Mesenchymal stem cell (in vitro differentiated cells and primary cell): Measurements from ENCODE around the gene LDLRAP1.

Experiments
- DNase-seq: peaks from one replicate; pipeline ENCODE4 v3.0.0-alpha.2; 2013
- H2AFZ ChIP-seq: one replicate; pipeline ENCODE4 v1.6.1; 2013; ENCODE audit warnings: low read depth, mild to moderate bottlenecking, control low read depth, inconsistent platforms, low read length, moderate library complexity
- H2AK5ac ChIP-seq: 2 replicates; pipeline ENCODE4 v1.6.1; 2013; ENCODE audit warnings: low read length, moderate library complexity, mild to moderate bottlenecking, inconsistent platforms; ENCODE audit not compliant: severe bottlenecking
- H2BK120ac ChIP-seq: one replicate; pipeline ENCODE4 v1.6.1; 2013; ENCODE audit warnings: low read depth, mild to moderate bottlenecking, inconsistent platforms, low read length, moderate library complexity
- H2BK12ac ChIP-seq, 2 experiments: one replicate each; pipeline ENCODE4 v1.6.1; 2013; ENCODE audit warnings: inconsistent platforms in 2 of 2, low read length in 2 of 2, mild to moderate bottlenecking in 2 of 2, moderate library complexity in 2 of 2, control low read depth in 1 of 2
- H2BK15ac ChIP-seq: one replicate; pipeline ENCODE4 v1.6.1; 2013; ENCODE audit warnings: mild to moderate bottlenecking, low read depth, inconsistent platforms; ENCODE audit not compliant: poor library complexity, severe bottlenecking
- H2BK5ac ChIP-seq: 2 replicates; pipeline ENCODE4 v1.6.1; 2013; ENCODE audit warnings: low read depth, mild to moderate bottlenecking, low read length, control low read depth, inconsistent platforms; ENCODE audit not compliant: poor library complexity, severe bottlenecking
- H3K14ac ChIP-seq, 2 experiments: one replicate each; pipeline ENCODE4 v1.6.1; 2013; ENCODE audit warnings: inconsistent platforms in 2 of 2, low read length in 2 of 2, control low read depth in 1 of 2, mild to moderate bottlenecking in 1 of 2, moderate library complexity in 1 of 2
- H3K18ac ChIP-seq, 2 experiments: one replicate each; pipeline ENCODE4 v1.6.1; 2013; ENCODE audit warnings: inconsistent platforms in 2 of 2, low read length in 2 of 2, control low read depth in 1 of 2, low read depth in 1 of 2, mild to moderate bottlenecking in 1 of 2
- H3K23ac ChIP-seq, 2 experiments: one replicate each; pipeline ENCODE4 v1.6.1; 2013; ENCODE audit warnings: inconsistent platforms in 2 of 2, low read length in 2 of 2, mild to moderate bottlenecking in 2 of 2, moderate library complexity in 2 of 2, control low read depth in 1 of 2
- H3K27ac ChIP-seq: 2 replicates; pipeline ENCODE4 v1.5.1; 2013; ENCODE audit warnings: mild to moderate bottlenecking, moderate library complexity, low read length, control low read depth, inconsistent platforms; ENCODE audit not compliant: poor library complexity, severe bottlenecking
- H3K27me3 ChIP-seq, 2 experiments: 2 replicates each; pipeline versions ENCODE4 v1.6.1 to v1.7.0; 2013; ENCODE audit warnings: low read length in 2 of 2, mild to moderate bottlenecking in 2 of 2, moderate library complexity in 2 of 2, control low read depth in 1 of 2, inconsistent platforms in 1 of 2; ENCODE audit not compliant: control insufficient read depth in 1 of 2, insufficient read depth in 1 of 2
- H3K36me3 ChIP-seq, 2 experiments: 2 replicates each; pipeline versions ENCODE4 v1.6.1 to v1.7.0; 2013; ENCODE audit warnings: low read length in 2 of 2, control low read depth in 1 of 2, inconsistent platforms in 1 of 2, low read depth in 1 of 2, mild to moderate bottlenecking in 1 of 2; ENCODE audit not compliant: insufficient read depth in 2 of 2, control insufficient read depth in 1 of 2
- H3K4ac ChIP-seq, 2 experiments: one replicate each; pipeline ENCODE4 v1.6.1; 2013; ENCODE audit warnings: inconsistent platforms in 2 of 2, low read length in 2 of 2, mild to moderate bottlenecking in 2 of 2, moderate library complexity in 2 of 2, control low read depth in 1 of 2, low read depth in 1 of 2
- H3K4me1 ChIP-seq: 2 replicates; pipeline ENCODE4 v1.6.1; 2013; ENCODE audit warnings: low read depth, low read length, control low read depth; ENCODE audit not compliant: control insufficient read depth, insufficient read depth
- H3K4me2 ChIP-seq: 2 replicates; pipeline ENCODE4 v1.6.1; 2013; ENCODE audit warnings: low read length, mild to moderate bottlenecking, inconsistent platforms; ENCODE audit not compliant: poor library complexity, severe bottlenecking
- H3K4me3 ChIP-seq, 2 experiments: 2 replicates each; pipeline versions ENCODE4 v1.5.1 to v1.7.0; 2013; ENCODE audit warnings: low read length in 2 of 2, mild to moderate bottlenecking in 2 of 2, control low read depth in 1 of 2, low read depth in 1 of 2; ENCODE audit not compliant: insufficient read depth in 1 of 2
- H3K79me1 ChIP-seq: replicated peaks from 2 replicates; pipeline ENCODE4 v1.6.1; 2013; ENCODE audit warnings: mild to moderate bottlenecking, control low read depth, low read length, inconsistent platforms; ENCODE audit not compliant: poor library complexity, severe bottlenecking
- H3K9ac ChIP-seq: 2 replicates; pipeline ENCODE4 v1.7.0; 2013; ENCODE audit warnings: mild to moderate bottlenecking, low read length, moderate library complexity
- H3K9me3 ChIP-seq: 2 replicates; pipeline ENCODE4 v1.7.0; 2013; ENCODE audit warnings: mild to moderate bottlenecking, low read length; ENCODE audit not compliant: control insufficient read depth
- H4K8ac ChIP-seq: one replicate; pipeline ENCODE4 v1.6.1; 2013; ENCODE audit warnings: inconsistent platforms, mild to moderate bottlenecking, low read length, moderate library complexity
- H4K91ac ChIP-seq: one replicate; pipeline ENCODE4 v1.6.1; 2013; ENCODE audit warnings: mild to moderate bottlenecking, low read length, inconsistent platforms
- WGBS: methylation state at CpG from one replicate; pipeline ENCODE4 v1.1.7; 2013; ENCODE audit warnings: mixed read lengths; 5-methylcytosine and 5-hydroxymethylcytosine counted together

Gene LDLRAP1

DNA sequence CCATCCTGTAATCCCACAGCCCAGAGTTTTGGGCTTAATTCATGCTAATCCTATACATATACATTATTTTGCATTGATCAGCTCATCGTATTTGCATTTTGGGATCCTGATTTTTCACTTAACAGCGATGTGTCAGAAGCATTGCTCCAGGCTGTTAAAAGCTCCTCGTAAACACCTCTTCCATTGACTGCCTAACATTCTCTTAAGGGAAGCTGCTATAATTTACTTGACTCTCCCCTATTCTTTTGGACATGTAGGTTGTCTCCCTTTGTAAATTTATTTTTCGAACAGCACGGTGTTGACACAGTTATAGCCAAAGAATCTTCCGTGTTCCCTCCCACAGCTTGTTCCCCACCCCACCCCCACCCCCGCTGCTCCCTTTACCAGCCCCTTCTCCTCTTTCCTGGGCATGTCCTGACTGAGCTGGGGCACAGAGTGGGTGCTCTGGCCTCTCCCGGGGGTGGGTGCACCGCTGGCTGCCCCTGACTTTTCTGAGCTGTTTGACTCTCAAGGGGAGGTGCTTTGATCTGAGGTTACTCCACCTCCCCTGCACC is 22.8 kb downstream of the LDLRAP1 start:
- Histone ChIP-seq H2BK120ac (no peak overlapping the region), H2AFZ (no peak overlapping the region), H3K23ac (no peak overlapping the region)

GRCh38 chr1:25566730-25567341 is 23.4 kb downstream of the LDLRAP1 start:
- H2AFZ ChIP-seq: no peak overlapping the region
- no peaks in the 10 kb centered on the region for H3K9me3 ChIP-seq
- peaks cover 18 to 21% of the 10 kb centered on the region in 2 experiments for H3K36me3 ChIP-seq
- H3K27me3 ChIP-seq: no peaks in the 10 kb centered on the region
- H3K27ac ChIP-seq: peak overlapping the region; percentile 75
- peak overlapping the region; percentile 0 for H3K4me2 ChIP-seq
- no peak overlapping the region for H3K23ac ChIP-seq
- no peak overlapping the region for H3K4ac ChIP-seq
- H3K4me3 ChIP-seq: no peak overlapping the region
- H3K14ac ChIP-seq: no peak overlapping the region
- peak; percentile 78 for DNase-seq
- H4K8ac ChIP-seq: no peak overlapping the region
- H3K18ac ChIP-seq: no peak overlapping the region
- WGBS: 69% methylated on average over 21 of the region's 21 CpGs
- H2BK120ac ChIP-seq: no peak overlapping the region
- H2BK12ac ChIP-seq: no peak overlapping the region
- H3K79me1 ChIP-seq: peaks cover 19% of the 10 kb centered on the region
- H2AK5ac ChIP-seq: no peak overlapping the region
- peak overlapping the region; percentile 6 for H4K91ac ChIP-seq
- H2BK15ac ChIP-seq: no peak overlapping the region
- H3K9ac ChIP-seq: peak overlapping the region; percentile 71
- H2BK5ac ChIP-seq: no peak overlapping the region
- H3K4me1 ChIP-seq: peaks cover 60% of the 10 kb centered on the region

More for the DNA sequence above, 22.8 kb downstream of the LDLRAP1 start:
- Histone ChIP-seq H4K8ac (no peak overlapping the region), H3K4me2 (no peak overlapping the region), H2BK5ac (no peak overlapping the region), H4K91ac (no peak overlapping the region), H3K27me3 (no peaks in the 10 kb centered on the region), H3K27ac (peak overlapping the region; percentile 75), H3K9me3 (no peaks in the 10 kb centered on the region), H3K9ac (peak overlapping the region; percentile 71), H3K36me3 (peaks cover 18 to 21% of the 10 kb centered on the region in 2 experiments), H2AK5ac (no peak overlapping the region), H2BK12ac (no peak overlapping the region), H3K4me3 (no peak overlapping the region), H3K18ac (no peak overlapping the region), H3K14ac (no peak overlapping the region), H2BK15ac (no peak overlapping the region), H3K79me1 (peaks cover 21% of the 10 kb centered on the region), H3K4ac (no peak overlapping the region), H3K4me1 (peaks cover 58% of the 10 kb centered on the region)
- no peak for DNase-seq
- 76% methylated on average over 9 of the region's 9 CpGs for WGBS

GRCh38 chr1:25567710-25568089 is 24.3 kb downstream of the LDLRAP1 start:
- H3K4me1 ChIP-seq: peaks cover 60% of the 10 kb centered on the region
- H2BK5ac ChIP-seq: no peak overlapping the region
- H2AFZ ChIP-seq: no peak overlapping the region
- no peaks in the 10 kb centered on the region for H3K9me3 ChIP-seq
- peaks cover 12% of the 10 kb centered on the region for H3K79me1 ChIP-seq
- peak overlapping the region; percentile 45 for H2AK5ac ChIP-seq
- WGBS: 97% methylated on average over 6 of the region's 10 CpGs
- peak overlapping the region in 1 of 2 experiments; percentile 14 for H3K14ac ChIP-seq
- peak overlapping the region; percentile 83 for H3K27ac ChIP-seq
- DNase-seq: no peak
- no peak overlapping the region for H2BK15ac ChIP-seq
- H3K23ac ChIP-seq: no peak overlapping the region
- H2BK12ac ChIP-seq: peak overlapping the region in 1 of 2 experiments; percentile 59
- no peak overlapping the region for H4K8ac ChIP-seq
- no peak overlapping the region for H3K4me3 ChIP-seq
- H3K9ac ChIP-seq: peak overlapping the region; percentile 71
- H4K91ac ChIP-seq: no peak overlapping the region
- peak overlapping the region in 1 of 2 experiments; percentile 42 for H3K18ac ChIP-seq
- no peak overlapping the region for H3K4me2 ChIP-seq
- H3K4ac ChIP-seq: no peak overlapping the region
- H3K27me3 ChIP-seq: no peaks in the 10 kb centered on the region
- no peak overlapping the region for H2BK120ac ChIP-seq
- peaks cover 14 to 18% of the 10 kb centered on the region in 2 experiments for H3K36me3 ChIP-seq

DNA sequence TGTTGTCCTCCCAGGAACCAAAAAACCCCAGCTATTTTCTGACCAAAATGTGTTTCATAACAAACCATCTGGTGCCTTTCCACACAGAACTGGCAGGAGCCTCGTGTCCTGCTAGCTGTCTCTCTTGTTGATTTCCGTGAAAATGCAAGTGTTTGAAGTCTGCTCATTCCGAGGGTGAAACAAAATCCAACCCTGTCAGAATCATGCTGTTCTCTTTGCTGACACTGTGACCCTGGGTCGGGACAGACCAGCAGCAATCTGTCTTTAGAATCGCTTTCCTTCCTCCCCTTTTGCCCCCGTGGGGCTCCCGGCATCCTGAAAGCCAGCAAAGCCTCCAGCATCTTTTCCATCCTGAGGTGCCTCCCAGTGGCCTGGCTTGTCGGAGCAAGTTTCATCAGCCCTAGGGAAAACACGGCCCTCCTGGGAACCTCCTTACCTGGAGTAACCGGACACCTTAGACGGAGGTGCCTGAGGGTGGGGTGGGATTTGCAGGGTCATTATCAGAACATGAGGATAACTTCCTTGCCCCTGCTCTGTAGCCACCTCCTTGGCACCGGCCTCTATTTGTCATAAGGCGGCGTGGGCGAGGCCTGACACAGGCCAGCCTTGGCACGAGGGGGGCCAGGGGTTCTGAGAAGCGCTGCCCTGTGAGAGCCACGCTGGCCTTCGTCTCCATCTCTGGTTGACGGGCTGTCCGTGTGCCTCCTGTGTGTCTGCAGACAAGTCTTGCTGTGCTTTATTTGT is 24.9 kb downstream of the LDLRAP1 start:
- no peaks in the 10 kb centered on the region for H3K9me3 ChIP-seq

More for the DNA sequence above, 24.9 kb downstream of the LDLRAP1 start:
- H2BK5ac ChIP-seq: peak overlapping the region; percentile 74
- H3K27me3 ChIP-seq: no peaks in the 10 kb centered on the region
- peak overlapping the region in 1 of 2 experiments; percentile 91 for H3K14ac ChIP-seq
- peak overlapping the region; percentile 83 for H3K27ac ChIP-seq
- H3K4ac ChIP-seq: peak overlapping the region in 1 of 2 experiments; percentile 70
- H4K8ac ChIP-seq: peak overlapping the region; percentile 66
- peaks cover 10 to 16% of the 10 kb centered on the region in 2 experiments for H3K36me3 ChIP-seq
- peaks cover 8% of the 10 kb centered on the region for H3K79me1 ChIP-seq
- H3K4me2 ChIP-seq: peak overlapping the region; percentile 38
- no peak overlapping the region for H2BK15ac ChIP-seq
- H2BK12ac ChIP-seq: peak overlapping the region in 1 of 2 experiments; percentile 73
- H2AFZ ChIP-seq: no peak overlapping the region
- H3K23ac ChIP-seq: no peak overlapping the region
- peak overlapping the region; percentile 71 for H3K9ac ChIP-seq
- H4K91ac ChIP-seq: peak overlapping the region; percentile 58
- no peak overlapping the region for H2BK120ac ChIP-seq
- H3K18ac ChIP-seq: peak overlapping the region; percentile 25 to 83
- peaks cover 60% of the 10 kb centered on the region for H3K4me1 ChIP-seq
- peak; percentile 80 for DNase-seq
- peak overlapping the region in 1 of 2 experiments; percentile 57 for H3K4me3 ChIP-seq
- WGBS: 49% methylated on average over 21 of the region's 21 CpGs
- peak overlapping the region; percentile 53 for H2AK5ac ChIP-seq
